ENCODE measurements around the gene RGS13. TPM values are rescaled to one million over a fixed set of nuclear protein-coding genes. Genes with fewer than 3 reads are reported as not detected.

The RGS13 gene
- total RNA-seq, 1 donor from 2014 or later: not detected

GRCh38 chr1:192604979-192605620, 30.8 kb upstream of the RGS13 start:
- DNase-seq (ENCODE audit: low read depth): no peak
- TF ChIP-seq CTCF (conservative IDR thresholded peaks at IDR 0.05; ENCODE audit: low read depth, low read length): no peak
- H3K4me3 ChIP-seq (ENCODE audit: low read depth, low read length): no peak overlapping the region

GRCh38 chr1:192608671-192609070, 27.3 kb upstream of the RGS13 start:
- H3K4me3 ChIP-seq (ENCODE audit: low read depth, low read length): no peak overlapping the region
- no peak for TF ChIP-seq CTCF (conservative IDR thresholded peaks at IDR 0.05; ENCODE audit: low read depth, low read length)

GRCh38 chr1:192609110-192610079, 26.6 kb upstream of the RGS13 start:
- TF ChIP-seq CTCF (conservative IDR thresholded peaks at IDR 0.05; ENCODE audit: low read depth, low read length): no peak
- DNase-seq (ENCODE audit: low read depth): no peak
- H3K4me3 ChIP-seq (ENCODE audit: low read depth, low read length): no peak overlapping the region

More at GRCh38 chr1:192608671-192609070, 27.3 kb upstream of the RGS13 start:
- DNase-seq (ENCODE audit: low read depth): no peak

- DNase-seq (ENCODE audit: low read depth): no peak
- peak; percentile 52 for TF ChIP-seq CTCF (conservative IDR thresholded peaks at IDR 0.05; ENCODE audit: low read depth, low read length)
- no peak overlapping the region for H3K4me3 ChIP-seq (ENCODE audit: low read depth, low read length)
These were observed 25.6 kb upstream of the RGS13 start for GRCh38 chr1:192610112-192610889.

GRCh38 chr1:192615055-192615454, 20.9 kb upstream of the RGS13 start:
- H3K4me3 ChIP-seq (ENCODE audit: low read depth, low read length): no peak overlapping the region
- no peak for TF ChIP-seq CTCF (conservative IDR thresholded peaks at IDR 0.05; ENCODE audit: low read depth, low read length)
- no peak for DNase-seq (ENCODE audit: low read depth)

GRCh38 chr1:192620071-192620635, 15.8 kb upstream of the RGS13 start:
- DNase-seq (ENCODE audit: low read depth): no peak
- TF ChIP-seq CTCF (conservative IDR thresholded peaks at IDR 0.05; ENCODE audit: low read depth, low read length): no peak
- H3K4me3 ChIP-seq (ENCODE audit: low read depth, low read length): no peak overlapping the region

Measured in epithelial cell of proximal tubule (primary cell).